BJ (cell line): ENCODE data around the gene DISP2. TPM values are rescaled to one million over a fixed set of nuclear protein-coding genes. Genes with fewer than 3 reads are reported as not detected.

ENCODE experiments used
- CTCF ChIA-PET: fragments of 350-600 bp; formaldehyde crosslinking; extraction: SDS; loops from one replicate; lab custom pipeline; 2021; ENCODE audit warnings: antibody characterized with exemption, inconsistent platforms; lab: Yijun Ruan, JAX
- POLR2A ChIA-PET: fragments of 300-600 bp; sonication (Branson Sonifier 250); formaldehyde crosslinking; extraction: SDS; loops from one replicate; lab custom pipeline; 2021; ENCODE audit warnings: antibody characterized with exemption; lab: Charles Lee
- DNase-seq: peaks from one replicate; pipeline ENCODE4 v3.0.0-alpha.2; 2011; ENCODE audit warnings: low read depth
- H3K27me3 ChIP-seq: 2 replicates; pipeline ENCODE4 v1.6.0; 2011; ENCODE audit warnings: low read length; ENCODE audit not compliant: control insufficient read depth, insufficient read depth
- H3K36me3 ChIP-seq: 2 replicates; pipeline ENCODE4 v1.5.1; 2011; ENCODE audit warnings: low read length; ENCODE audit not compliant: control insufficient read depth, insufficient read depth
- H3K4me3 ChIP-seq: 2 replicates; pipeline ENCODE4 v1.5.1; 2011; ENCODE audit warnings: low read depth, mild to moderate bottlenecking, control low read depth, low read length
- polyA plus RNA-seq: library from polyadenylated mRNA; depleted of rRNA; stranded (reverse); fragments of >200 nt; gene quantifications from 2 replicates; pipeline ENCODE4 v1.2.3, GENCODE V29; 2011
- TF ChIP-seq, protein P1 (sequence below): IDR thresholded peaks from 2 replicates; pipeline ENCODE4 v1.5.1; 2011; ENCODE audit warnings: low read depth, mild to moderate bottlenecking, control low read depth, inconsistent platforms, low read length, moderate library complexity; ENCODE audit not compliant: insufficient read depth

Gene DISP2
- polyA plus RNA-seq, 1 experiment: 0.16 TPM

DNA sequence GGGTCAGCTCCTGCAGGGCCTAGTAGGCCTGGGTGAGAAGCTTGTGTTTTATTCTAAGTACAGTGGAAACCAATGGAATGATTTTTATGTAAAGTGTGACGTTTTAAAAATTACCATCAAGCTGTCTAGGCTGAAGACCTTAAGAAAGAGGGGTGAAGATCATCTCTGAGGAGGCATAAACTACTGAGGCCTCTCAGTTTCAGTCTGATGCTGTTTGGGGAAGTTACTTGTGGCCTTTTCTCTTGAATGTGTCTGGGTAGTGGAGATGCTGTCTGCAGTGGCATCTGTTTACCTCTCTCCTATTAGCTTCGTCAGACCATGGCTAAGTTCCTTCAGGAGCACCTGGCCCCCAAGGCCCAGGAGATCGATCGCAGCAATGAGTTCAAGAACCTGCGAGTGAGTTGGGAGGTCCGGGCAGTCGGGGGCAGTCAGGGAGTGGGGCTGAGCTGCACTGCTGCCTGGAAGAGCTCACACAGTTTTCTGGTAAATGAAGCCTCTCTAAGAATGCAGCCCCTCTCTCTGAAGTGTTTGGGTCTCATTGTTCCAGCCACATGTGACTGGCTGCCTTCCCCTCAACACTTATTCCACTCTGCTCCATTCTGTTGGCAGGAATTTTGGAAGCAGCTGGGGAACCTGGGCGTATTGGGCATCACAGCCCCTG is 49.4 kb downstream of the DISP2 start:
- POLR2A ChIA-PET: no interaction called here
- no peak overlapping the region for H3K4me3 ChIP-seq
- H3K27me3 ChIP-seq: no peaks in the 10 kb centered on the region
- TF ChIP-seq, protein P1, sequence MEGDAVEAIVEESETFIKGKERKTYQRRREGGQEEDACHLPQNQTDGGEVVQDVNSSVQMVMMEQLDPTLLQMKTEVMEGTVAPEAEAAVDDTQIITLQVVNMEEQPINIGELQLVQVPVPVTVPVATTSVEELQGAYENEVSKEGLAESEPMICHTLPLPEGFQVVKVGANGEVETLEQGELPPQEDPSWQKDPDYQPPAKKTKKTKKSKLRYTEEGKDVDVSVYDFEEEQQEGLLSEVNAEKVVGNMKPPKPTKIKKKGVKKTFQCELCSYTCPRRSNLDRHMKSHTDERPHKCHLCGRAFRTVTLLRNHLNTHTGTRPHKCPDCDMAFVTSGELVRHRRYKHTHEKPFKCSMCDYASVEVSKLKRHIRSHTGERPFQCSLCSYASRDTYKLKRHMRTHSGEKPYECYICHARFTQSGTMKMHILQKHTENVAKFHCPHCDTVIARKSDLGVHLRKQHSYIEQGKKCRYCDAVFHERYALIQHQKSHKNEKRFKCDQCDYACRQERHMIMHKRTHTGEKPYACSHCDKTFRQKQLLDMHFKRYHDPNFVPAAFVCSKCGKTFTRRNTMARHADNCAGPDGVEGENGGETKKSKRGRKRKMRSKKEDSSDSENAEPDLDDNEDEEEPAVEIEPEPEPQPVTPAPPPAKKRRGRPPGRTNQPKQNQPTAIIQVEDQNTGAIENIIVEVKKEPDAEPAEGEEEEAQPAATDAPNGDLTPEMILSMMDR: no peak
- CTCF ChIA-PET: interaction anchor here (0.7 to 4.3 kb wide), 8 partner anchors 10 to 128 kb away, joined by 3 to 31 read pairs (median 4); partner anchors contain the start of gene INAFM2
- H3K36me3 ChIP-seq: peaks cover 21% of the 10 kb centered on the region
- DNase-seq: no peak

DNA sequence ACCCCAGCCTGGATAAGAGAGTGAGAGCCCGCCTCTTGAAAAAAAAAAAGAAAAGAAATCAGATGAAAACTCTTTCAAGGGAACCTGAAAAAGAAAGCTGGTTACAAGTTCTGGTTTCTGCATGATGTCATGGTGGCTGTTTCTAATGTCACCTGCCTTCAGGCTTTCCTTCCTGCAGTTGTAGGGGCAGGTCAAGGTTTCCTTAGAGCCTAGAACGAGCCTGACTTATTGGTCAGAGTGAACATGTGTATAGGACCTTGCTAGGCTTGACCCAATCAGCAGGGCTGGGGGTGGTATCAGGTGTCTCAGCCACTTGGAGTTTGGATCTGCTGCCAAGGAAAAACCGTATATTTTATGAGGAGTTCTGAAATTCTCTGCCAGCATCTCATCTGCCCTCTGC is 51.3 kb downstream of the DISP2 start:
- TF ChIP-seq, protein P1: no peak
- DNase-seq: no peak
- H3K36me3 ChIP-seq: peaks cover 27% of the 10 kb centered on the region
- ChIA-PET CTCF (no interaction called here), POLR2A (no interaction called here)
- no peaks in the 10 kb centered on the region for H3K27me3 ChIP-seq
- H3K4me3 ChIP-seq: no peak overlapping the region

DNA sequence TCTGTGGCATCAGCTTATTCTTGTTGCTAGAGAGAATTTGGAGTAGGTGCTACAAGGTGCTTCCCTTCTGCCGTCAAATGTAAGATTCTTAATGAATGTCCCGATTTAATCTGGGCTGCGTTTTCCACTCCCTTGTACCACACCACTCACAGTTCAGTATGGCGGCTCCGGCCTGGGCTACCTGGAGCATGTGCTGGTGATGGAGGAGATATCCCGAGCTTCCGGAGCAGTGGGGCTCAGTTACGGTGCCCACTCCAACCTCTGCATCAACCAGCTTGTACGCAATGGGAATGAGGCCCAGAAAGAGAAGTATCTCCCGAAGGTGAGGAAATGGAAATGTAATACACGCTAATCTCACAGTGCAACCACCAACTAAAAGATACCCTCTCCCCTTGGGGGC is 52.5 kb downstream of the DISP2 start:
- peaks cover 31% of the 10 kb centered on the region for H3K36me3 ChIP-seq
- no peaks in the 10 kb centered on the region for H3K27me3 ChIP-seq
- ChIA-PET CTCF (interaction anchor here (1.1 to 1.9 kb wide), 3 partner anchors 11 to 131 kb away, joined by 3 to 10 read pairs (median 5); no protein-coding TSS in a partner anchor), POLR2A (no interaction called here)
- TF ChIP-seq, protein P1: no peak
- H3K4me3 ChIP-seq: no peak overlapping the region
- no peak for DNase-seq

DNA sequence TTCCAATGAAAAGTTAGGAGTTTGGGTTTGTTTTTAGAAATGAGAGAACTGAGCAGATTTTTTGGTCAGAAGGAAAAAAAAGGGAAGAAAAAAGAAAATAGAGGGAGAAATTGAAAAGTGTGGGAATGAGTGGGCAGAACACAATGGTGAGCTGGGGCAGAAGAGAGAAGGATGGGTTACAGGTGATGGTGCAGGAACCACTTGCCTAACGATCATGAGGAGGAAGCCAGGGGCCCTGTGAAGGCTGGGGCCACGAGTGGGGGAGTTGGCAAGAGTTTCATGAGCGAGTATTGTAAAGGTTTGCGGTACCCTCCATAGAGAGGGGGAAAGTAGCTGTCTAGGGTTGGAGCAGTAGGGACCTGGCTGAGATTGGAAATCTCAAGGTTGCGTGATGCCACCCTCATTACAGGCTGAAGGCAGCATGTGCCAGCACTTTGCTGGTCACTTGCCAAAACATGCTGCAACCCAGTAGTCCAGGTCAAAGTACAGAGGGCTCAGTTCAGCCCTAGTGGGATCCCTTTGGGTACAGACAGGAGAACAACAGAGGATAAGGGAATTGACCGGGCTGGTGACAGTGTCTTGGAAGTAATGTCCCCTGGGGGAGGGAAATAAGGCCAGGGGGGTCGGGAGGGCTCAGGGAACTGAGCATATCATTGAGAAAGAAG is 54.2 kb downstream of the DISP2 start:
- Histone ChIP-seq H3K36me3 (peaks cover 38% of the 10 kb centered on the region), H3K4me3 (no peak overlapping the region), H3K27me3 (no peaks in the 10 kb centered on the region)
- TF ChIP-seq, protein P1: no peak
- POLR2A ChIA-PET: no interaction called here
- CTCF ChIA-PET: interaction anchor here (0.6 to 1.6 kb wide), 5 partner anchors 10 to 70 kb away, joined by 3 to 11 read pairs (median 3); no protein-coding TSS in a partner anchor
- DNase-seq: no peak

DNA sequence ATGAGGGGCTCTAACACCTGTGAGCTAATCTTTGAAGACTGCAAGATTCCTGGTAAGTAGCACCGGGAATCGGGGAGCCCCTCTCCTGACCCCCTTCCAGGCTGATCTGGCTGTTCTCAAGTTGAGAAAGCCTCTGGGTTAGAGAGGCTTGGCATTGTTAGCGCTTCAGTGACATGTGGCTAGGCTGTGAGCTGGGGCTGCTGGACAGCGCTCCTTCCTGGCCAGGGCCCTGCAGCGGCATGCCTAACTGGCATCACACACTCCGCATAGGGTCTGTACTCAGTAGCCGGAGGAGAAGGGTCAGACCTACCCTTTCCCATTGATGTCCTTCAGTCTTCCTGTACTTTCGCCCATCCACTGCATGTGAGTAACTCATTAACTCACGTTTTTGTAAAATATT is 55.0 kb downstream of the DISP2 start:
- Histone ChIP-seq H3K27me3 (no peaks in the 10 kb centered on the region), H3K36me3 (peaks cover 35% of the 10 kb centered on the region), H3K4me3 (no peak overlapping the region)
- no peak for DNase-seq
- TF ChIP-seq, protein P1: no peak
- ChIA-PET CTCF (interaction anchor here (1.0 to 1.6 kb wide), 4 partner anchors 9 to 69 kb away, joined by 3 to 11 read pairs (median 3); no protein-coding TSS in a partner anchor), POLR2A (no interaction called here)
